ENCODE measurements around the gene TEC. TPM values are rescaled to one million over a fixed set of nuclear protein-coding genes. Genes with fewer than 3 reads are reported as not detected.

TEC gene
- polyA plus RNA-seq, 1 of the 3 experiments (the other 2 are of a cell fraction), result 0.85 TPM

DNA sequence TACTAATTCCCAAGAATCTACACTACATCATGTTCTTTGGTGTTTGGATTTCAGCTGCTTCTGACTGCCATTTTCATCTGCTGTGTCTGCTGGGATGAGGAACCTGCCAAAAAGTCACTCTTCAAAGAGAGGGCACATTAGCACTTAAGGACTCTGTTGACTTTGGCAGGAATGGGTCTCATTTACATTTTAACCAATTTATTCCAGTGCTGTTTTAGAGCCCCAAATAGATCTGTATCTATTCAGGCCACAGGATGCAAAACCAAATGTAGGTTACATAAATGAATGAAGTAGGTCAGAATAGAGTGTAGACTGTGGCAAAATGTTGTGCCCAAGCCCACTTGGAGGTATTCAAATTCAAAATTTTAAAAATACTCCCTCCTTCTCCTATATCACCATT lies 150.0 kb downstream of the TEC start (continued):
- TF ChIP-seq, protein P1, sequence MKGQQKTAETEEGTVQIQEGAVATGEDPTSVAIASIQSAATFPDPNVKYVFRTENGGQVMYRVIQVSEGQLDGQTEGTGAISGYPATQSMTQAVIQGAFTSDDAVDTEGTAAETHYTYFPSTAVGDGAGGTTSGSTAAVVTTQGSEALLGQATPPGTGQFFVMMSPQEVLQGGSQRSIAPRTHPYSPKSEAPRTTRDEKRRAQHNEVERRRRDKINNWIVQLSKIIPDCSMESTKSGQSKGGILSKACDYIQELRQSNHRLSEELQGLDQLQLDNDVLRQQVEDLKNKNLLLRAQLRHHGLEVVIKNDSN (IDR thresholded peaks at IDR 0.05; ENCODE audit: borderline replicate concordance, low read depth), result no peak
- TF ChIP-seq, protein P2, sequence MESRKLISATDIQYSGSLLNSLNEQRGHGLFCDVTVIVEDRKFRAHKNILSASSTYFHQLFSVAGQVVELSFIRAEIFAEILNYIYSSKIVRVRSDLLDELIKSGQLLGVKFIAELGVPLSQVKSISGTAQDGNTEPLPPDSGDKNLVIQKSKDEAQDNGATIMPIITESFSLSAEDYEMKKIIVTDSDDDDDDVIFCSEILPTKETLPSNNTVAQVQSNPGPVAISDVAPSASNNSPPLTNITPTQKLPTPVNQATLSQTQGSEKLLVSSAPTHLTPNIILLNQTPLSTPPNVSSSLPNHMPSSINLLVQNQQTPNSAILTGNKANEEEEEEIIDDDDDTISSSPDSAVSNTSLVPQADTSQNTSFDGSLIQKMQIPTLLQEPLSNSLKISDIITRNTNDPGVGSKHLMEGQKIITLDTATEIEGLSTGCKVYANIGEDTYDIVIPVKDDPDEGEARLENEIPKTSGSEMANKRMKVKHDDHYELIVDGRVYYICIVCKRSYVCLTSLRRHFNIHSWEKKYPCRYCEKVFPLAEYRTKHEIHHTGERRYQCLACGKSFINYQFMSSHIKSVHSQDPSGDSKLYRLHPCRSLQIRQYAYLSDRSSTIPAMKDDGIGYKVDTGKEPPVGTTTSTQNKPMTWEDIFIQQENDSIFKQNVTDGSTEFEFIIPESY (IDR thresholded peaks at IDR 0.05; ENCODE audit: borderline replicate concordance, low read depth), result no peak
- TF ChIP-seq RXRA (IDR thresholded peaks at IDR 0.05; ENCODE audit: borderline replicate concordance, low read depth), result no peak
- TF ChIP-seq SMC3 (IDR thresholded peaks at IDR 0.05; ENCODE audit: low read depth, low read length), result no peak
- TF ChIP-seq MXI1 (IDR thresholded peaks at IDR 0.05; ENCODE audit: low read depth, low read length), result no peak

DNA sequence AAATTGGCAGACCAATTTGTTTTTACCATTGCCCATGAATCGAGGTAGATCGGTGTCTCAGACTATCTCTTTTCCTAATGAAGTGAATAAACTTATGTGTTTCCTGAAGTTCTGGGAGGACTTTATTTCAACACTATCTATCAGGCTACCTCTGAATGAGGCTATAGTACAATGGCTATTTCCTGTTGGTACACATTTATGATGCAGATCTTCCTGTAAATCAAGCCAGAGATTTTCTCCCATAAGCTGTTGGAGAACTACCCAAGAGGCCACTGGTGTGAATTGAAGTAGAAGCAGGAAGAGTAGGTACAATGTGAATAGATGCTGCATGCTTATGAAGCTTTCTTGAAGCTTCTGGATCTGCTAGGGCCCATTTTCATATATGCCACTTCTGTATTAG lies 151.6 kb downstream of the TEC start:
- no peak for TF ChIP-seq RXRA (IDR thresholded peaks at IDR 0.05; ENCODE audit: borderline replicate concordance, low read depth)
- no peaks in the 10 kb centered on the region for H3F3A ChIP-seq (replicated peaks; ENCODE audit: insufficient read depth)
- no peaks in the 10 kb centered on the region for H3K36me3 ChIP-seq (replicated peaks in 1 of 2; ENCODE audit: control insufficient read depth in 1 of 2, insufficient read depth in 2 of 2, low read length in 1 of 2)
- H3K4me1 ChIP-seq (ENCODE audit: control insufficient read depth in 1 of 2, insufficient read depth in 2 of 2, low read depth in 1 of 2, low read length in 1 of 2), result peaks cover 0 to 5% of the 10 kb centered on the region in 2 experiments; a peak in 2 of 4 replicates
- no peak overlapping the region for H2AFZ ChIP-seq (ENCODE audit: low read depth)
- DNase-seq, result no peak
- H3K9me2 ChIP-seq, result no peaks in the 10 kb centered on the region
- no peaks in the 10 kb centered on the region for H3K27me3 ChIP-seq (ENCODE audit: insufficient read depth)
- WGBS (ENCODE audit: low lambda C conversion rate), result 81% methylated on average over 2 of the region's 2 CpGs
- no peak overlapping the region for H3K27ac ChIP-seq (ENCODE audit: low read depth in 2 of 2, low read length in 1 of 2)
- POLR2A ChIA-PET, result no interaction called here
- no peaks in the 10 kb centered on the region for H3K9me3 ChIP-seq
- H3K9ac ChIP-seq, result no peak overlapping the region
- no peaks in the 10 kb centered on the region for H4K20me1 ChIP-seq (ENCODE audit: insufficient read depth)
- no peak overlapping the region for H3K4me2 ChIP-seq
- CTCF ChIA-PET, result interaction anchor here (0.8 to 1.2 kb wide), 4 partner anchors 9 to 450 kb away, joined by 3 to 4 read pairs (median 3); no protein-coding TSS in a partner anchor
- no peaks in the 10 kb centered on the region for H3K79me2 ChIP-seq (ENCODE audit: insufficient read depth)
- no peak overlapping the region for H3K4me3 ChIP-seq (ENCODE audit: low read depth in 2 of 2, low read length in 1 of 2)

- Histone ChIP-seq H3K9me3 (no peaks in the 10 kb centered on the region), H3K27me3 (ENCODE audit: insufficient read depth) (no peaks in the 10 kb centered on the region), H3K36me3 (replicated peaks in 1 of 2; ENCODE audit: control insufficient read depth in 1 of 2, insufficient read depth in 2 of 2, low read length in 1 of 2) (no peaks in the 10 kb centered on the region), H3K79me2 (ENCODE audit: insufficient read depth) (no peaks in the 10 kb centered on the region), H3K4me3 (ENCODE audit: low read depth in 2 of 2, low read length in 1 of 2) (no peak overlapping the region), H3K27ac (ENCODE audit: low read depth in 2 of 2, low read length in 1 of 2) (no peak overlapping the region), H4K20me1 (ENCODE audit: insufficient read depth) (no peaks in the 10 kb centered on the region), H3K9me2 (no peaks in the 10 kb centered on the region), H3K4me2 (no peak overlapping the region), H3K9ac (no peak overlapping the region), H3K4me1 (ENCODE audit: control insufficient read depth in 1 of 2, insufficient read depth in 2 of 2, low read depth in 1 of 2, low read length in 1 of 2) (peaks cover 0 to 17% of the 10 kb centered on the region in 2 experiments; a peak in 2 of 4 replicates), H3F3A (replicated peaks; ENCODE audit: insufficient read depth) (peaks cover 8% of the 10 kb centered on the region), H2AFZ (ENCODE audit: low read depth) (no peak overlapping the region)
- TF ChIP-seq, protein P3, sequence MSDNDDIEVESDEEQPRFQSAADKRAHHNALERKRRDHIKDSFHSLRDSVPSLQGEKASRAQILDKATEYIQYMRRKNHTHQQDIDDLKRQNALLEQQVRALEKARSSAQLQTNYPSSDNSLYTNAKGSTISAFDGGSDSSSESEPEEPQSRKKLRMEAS (IDR thresholded peaks at IDR 0.05; ENCODE audit: low read depth), result no peak
- TF ChIP-seq POLR2AphosphoS5 (IDR thresholded peaks at IDR 0.05; ENCODE audit: low read depth, low read length) (no peak), FOXJ3 (CRISPR knock-in tag; IDR thresholded peaks at IDR 0.05) (no peak), TCF12 (IDR thresholded peaks at IDR 0.05) (no peak), GATA2 (CRISPR knock-in tag; IDR thresholded peaks at IDR 0.05) (no peak), EP300 (IDR thresholded peaks at IDR 0.05; ENCODE audit: borderline replicate concordance in 1 of 2, low read depth in 1 of 2, low read length in 1 of 2) (no peak), GABPA (IDR thresholded peaks at IDR 0.05; ENCODE audit: low read depth) (no peak), TEAD4 (IDR thresholded peaks at IDR 0.05; ENCODE audit: borderline replicate concordance, insufficient read depth) (no peak), RXRA (IDR thresholded peaks at IDR 0.05; ENCODE audit: borderline replicate concordance, low read depth) (no peak), RCOR1 (IDR thresholded peaks at IDR 0.05; ENCODE audit: low read length) (no peak), CHD2 (IDR thresholded peaks at IDR 0.05; ENCODE audit: low read length, partially characterized antibody) (no peak), JUND (IDR thresholded peaks at IDR 0.05) (no peak)
- TF ChIP-seq, protein P4, sequence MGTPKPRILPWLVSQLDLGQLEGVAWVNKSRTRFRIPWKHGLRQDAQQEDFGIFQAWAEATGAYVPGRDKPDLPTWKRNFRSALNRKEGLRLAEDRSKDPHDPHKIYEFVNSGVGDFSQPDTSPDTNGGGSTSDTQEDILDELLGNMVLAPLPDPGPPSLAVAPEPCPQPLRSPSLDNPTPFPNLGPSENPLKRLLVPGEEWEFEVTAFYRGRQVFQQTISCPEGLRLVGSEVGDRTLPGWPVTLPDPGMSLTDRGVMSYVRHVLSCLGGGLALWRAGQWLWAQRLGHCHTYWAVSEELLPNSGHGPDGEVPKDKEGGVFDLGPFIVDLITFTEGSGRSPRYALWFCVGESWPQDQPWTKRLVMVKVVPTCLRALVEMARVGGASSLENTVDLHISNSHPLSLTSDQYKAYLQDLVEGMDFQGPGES (IDR thresholded peaks at IDR 0.05; ENCODE audit: low read depth, low read length), result no peak
- TF ChIP-seq, protein P5, sequence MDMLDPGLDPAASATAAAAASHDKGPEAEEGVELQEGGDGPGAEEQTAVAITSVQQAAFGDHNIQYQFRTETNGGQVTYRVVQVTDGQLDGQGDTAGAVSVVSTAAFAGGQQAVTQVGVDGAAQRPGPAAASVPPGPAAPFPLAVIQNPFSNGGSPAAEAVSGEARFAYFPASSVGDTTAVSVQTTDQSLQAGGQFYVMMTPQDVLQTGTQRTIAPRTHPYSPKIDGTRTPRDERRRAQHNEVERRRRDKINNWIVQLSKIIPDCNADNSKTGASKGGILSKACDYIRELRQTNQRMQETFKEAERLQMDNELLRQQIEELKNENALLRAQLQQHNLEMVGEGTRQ (IDR thresholded peaks at IDR 0.05; ENCODE audit: borderline replicate concordance, low read depth, low read length), result no peak
- POLR2A ChIA-PET, result no interaction called here
- CTCF ChIA-PET, result no interaction called here
- no peak for DNase-seq
- WGBS (ENCODE audit: low lambda C conversion rate), result 97% methylated on average over 3 of the region's 3 CpGs
Measured at GRCh38 chr4:48116582-48116981, 153.1 kb downstream of the TEC start.

Data from SK-N-SH (cell line).